ENCODE results near the gene CLIC2. TPM values are rescaled to one million over a fixed set of nuclear protein-coding genes. Genes with fewer than 3 reads are reported as not detected.

Gene CLIC2

DNA sequence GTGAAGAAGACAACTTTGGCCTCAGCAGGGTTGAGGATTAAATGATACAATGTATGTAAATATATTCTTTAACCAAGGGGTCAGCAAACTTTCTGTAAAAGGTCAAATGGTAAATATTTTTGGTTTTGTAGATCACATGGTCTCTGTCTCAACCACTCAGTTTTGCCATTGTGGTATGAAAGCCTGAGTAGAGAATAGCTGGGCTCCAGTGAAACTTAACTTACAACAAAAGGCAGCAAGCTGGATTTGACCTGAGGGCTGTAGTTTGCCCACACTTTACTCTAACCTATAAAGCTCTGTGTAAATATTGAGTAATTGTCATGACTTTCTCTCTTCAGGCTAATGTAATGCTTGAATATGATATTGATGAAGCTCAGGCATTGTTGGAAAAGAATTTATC lies 98.5 kb downstream of the CLIC2 start:
- TF ChIP-seq POLR2AphosphoS5 (IDR thresholded peaks at IDR 0.05; ENCODE audit: low read depth) (no peak), SPI1 (IDR thresholded peaks at IDR 0.05; ENCODE audit: borderline replicate concordance, low read depth) (no peak), GABPA (IDR thresholded peaks at IDR 0.05; ENCODE audit: low read depth) (no peak)
- TF ChIP-seq, protein P1, sequence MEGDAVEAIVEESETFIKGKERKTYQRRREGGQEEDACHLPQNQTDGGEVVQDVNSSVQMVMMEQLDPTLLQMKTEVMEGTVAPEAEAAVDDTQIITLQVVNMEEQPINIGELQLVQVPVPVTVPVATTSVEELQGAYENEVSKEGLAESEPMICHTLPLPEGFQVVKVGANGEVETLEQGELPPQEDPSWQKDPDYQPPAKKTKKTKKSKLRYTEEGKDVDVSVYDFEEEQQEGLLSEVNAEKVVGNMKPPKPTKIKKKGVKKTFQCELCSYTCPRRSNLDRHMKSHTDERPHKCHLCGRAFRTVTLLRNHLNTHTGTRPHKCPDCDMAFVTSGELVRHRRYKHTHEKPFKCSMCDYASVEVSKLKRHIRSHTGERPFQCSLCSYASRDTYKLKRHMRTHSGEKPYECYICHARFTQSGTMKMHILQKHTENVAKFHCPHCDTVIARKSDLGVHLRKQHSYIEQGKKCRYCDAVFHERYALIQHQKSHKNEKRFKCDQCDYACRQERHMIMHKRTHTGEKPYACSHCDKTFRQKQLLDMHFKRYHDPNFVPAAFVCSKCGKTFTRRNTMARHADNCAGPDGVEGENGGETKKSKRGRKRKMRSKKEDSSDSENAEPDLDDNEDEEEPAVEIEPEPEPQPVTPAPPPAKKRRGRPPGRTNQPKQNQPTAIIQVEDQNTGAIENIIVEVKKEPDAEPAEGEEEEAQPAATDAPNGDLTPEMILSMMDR (IDR thresholded peaks at IDR 0.05; ENCODE audit: insufficient read depth, low read length): no peak
- no peak for DNase-seq (ENCODE audit: low read depth in 1 of 2, low spot score in 1 of 2)
- Histone ChIP-seq H3K27me3 (ENCODE audit: insufficient read depth, poor library complexity, severe bottlenecking) (no peaks in the 10 kb centered on the region), H3K4me3 (replicated peaks; ENCODE audit: insufficient read depth, low read length) (no peak overlapping the region), H3K27ac (replicated peaks) (no peak overlapping the region)

DNA sequence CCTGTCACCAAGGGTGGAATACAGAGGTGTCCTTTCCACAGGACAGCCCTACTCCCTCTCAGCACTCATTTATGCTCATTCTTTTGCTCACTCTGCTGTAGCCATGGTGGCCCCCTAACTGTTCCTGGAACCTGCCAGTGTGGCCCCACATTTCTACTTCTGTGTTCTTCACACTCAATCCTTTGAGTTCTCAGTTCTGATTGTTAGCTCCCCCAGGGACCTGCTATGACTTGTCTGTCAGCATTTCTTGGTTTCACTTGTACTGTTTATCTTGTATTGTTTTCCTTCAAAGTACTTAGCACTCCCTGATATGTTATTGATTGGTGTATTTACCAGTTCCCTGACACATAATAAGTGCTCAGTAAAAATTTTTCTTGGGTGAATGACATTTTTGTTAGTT lies 103.3 kb downstream of the CLIC2 start:
- TF ChIP-seq SPI1 (IDR thresholded peaks at IDR 0.05; ENCODE audit: borderline replicate concordance, low read depth) (no peak), POLR2AphosphoS5 (IDR thresholded peaks at IDR 0.05; ENCODE audit: low read depth) (no peak)
- TF ChIP-seq, protein P1 (IDR thresholded peaks at IDR 0.05; ENCODE audit: insufficient read depth, low read length): no peak
- TF ChIP-seq, protein P2, sequence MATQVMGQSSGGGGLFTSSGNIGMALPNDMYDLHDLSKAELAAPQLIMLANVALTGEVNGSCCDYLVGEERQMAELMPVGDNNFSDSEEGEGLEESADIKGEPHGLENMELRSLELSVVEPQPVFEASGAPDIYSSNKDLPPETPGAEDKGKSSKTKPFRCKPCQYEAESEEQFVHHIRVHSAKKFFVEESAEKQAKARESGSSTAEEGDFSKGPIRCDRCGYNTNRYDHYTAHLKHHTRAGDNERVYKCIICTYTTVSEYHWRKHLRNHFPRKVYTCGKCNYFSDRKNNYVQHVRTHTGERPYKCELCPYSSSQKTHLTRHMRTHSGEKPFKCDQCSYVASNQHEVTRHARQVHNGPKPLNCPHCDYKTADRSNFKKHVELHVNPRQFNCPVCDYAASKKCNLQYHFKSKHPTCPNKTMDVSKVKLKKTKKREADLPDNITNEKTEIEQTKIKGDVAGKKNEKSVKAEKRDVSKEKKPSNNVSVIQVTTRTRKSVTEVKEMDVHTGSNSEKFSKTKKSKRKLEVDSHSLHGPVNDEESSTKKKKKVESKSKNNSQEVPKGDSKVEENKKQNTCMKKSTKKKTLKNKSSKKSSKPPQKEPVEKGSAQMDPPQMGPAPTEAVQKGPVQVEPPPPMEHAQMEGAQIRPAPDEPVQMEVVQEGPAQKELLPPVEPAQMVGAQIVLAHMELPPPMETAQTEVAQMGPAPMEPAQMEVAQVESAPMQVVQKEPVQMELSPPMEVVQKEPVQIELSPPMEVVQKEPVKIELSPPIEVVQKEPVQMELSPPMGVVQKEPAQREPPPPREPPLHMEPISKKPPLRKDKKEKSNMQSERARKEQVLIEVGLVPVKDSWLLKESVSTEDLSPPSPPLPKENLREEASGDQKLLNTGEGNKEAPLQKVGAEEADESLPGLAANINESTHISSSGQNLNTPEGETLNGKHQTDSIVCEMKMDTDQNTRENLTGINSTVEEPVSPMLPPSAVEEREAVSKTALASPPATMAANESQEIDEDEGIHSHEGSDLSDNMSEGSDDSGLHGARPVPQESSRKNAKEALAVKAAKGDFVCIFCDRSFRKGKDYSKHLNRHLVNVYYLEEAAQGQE (IDR thresholded peaks at IDR 0.05; ENCODE audit: insufficient replicate concordance, low read depth): no peak
- Histone ChIP-seq H3K27ac (replicated peaks) (no peak overlapping the region), H3K4me3 (replicated peaks; ENCODE audit: insufficient read depth, low read length) (no peak overlapping the region), H3K27me3 (ENCODE audit: insufficient read depth, poor library complexity, severe bottlenecking) (no peaks in the 10 kb centered on the region)
- no peak for DNase-seq (ENCODE audit: low read depth in 1 of 2, low spot score in 1 of 2)

Small RNA genes within 50 kb of the gene (microRNA-seq; reads per million reads assigned to microRNA genes)
- not detected for gene MIR1184-2

Data from HL-60 (cell line).